Thyroid gland (tissue), 4 donors: ENCODE results near the gene ZNF786. TPM values are rescaled to one million over a fixed set of nuclear protein-coding genes. Genes with fewer than 3 reads are reported as not detected.

ENCODE experiments used
- DNase-seq, 2 donors: peaks; one replicate each; pipeline ENCODE4 v3.0.0-alpha.2; 2019
- H3K27ac ChIP-seq, 3 donors: fragments of 200-600 bp; sonication (generic); 1 replicate in 2 of 3; 2 replicates in 1 of 3; pipeline ENCODE4 v1.5.1; 2016 to 2019; ENCODE audit warnings: mild to moderate bottlenecking in 1 of 3, moderate library complexity in 1 of 3
- H3K27me3 ChIP-seq: fragments of 200-600 bp; sonication (generic); one replicate; pipeline ENCODE4 v1.5.1; 2019
- H3K36me3 ChIP-seq, 2 donors: fragments of 200-600 bp; sonication (generic); one replicate each; pipeline ENCODE4 v1.5.1; 2016 to 2019
- H3K4me1 ChIP-seq, 2 donors: fragments of 200-600 bp; sonication (generic); one replicate each; pipeline ENCODE4 v1.5.1; 2017 to 2019
- H3K4me3 ChIP-seq, 3 donors: fragments of 200-600 bp; sonication (generic); replicated peaks in 1 of 3; 1 replicate in 2 of 3; 2 replicates in 1 of 3; pipeline ENCODE4 v1.5.1; 2016; ENCODE audit warnings: mild to moderate bottlenecking in 1 of 3
- H3K9me3 ChIP-seq: fragments of 200-600 bp; sonication (generic); one replicate; pipeline ENCODE4 v1.5.1; 2017
- CTCF ChIP-seq, 6 experiments: fragments of 200-600 bp in 3 of 6; fragments of 450-650 bp in 3 of 6; sonication (generic) in 3 of 6; IDR thresholded peaks; one replicate each; pipeline ENCODE4 v1.5.1; 2016 to 2019; ENCODE audit warnings: antibody characterized with exemption in 6 of 6, mild to moderate bottlenecking in 2 of 6, inconsistent platforms in 1 of 6, moderate library complexity in 1 of 6
- POLR2A ChIP-seq, 2 donors: fragments of 450-650 bp; IDR thresholded peaks; one replicate each; pipeline ENCODE4 v1.6.1; 2017; ENCODE audit warnings: antibody characterized with exemption in 2 of 2, mild to moderate bottlenecking in 2 of 2, moderate library complexity in 1 of 2
- WGBS, 2 donors: methylation state at CpG; one replicate each; pipeline ENCODE4 v1.1.5; 2017; 5-methylcytosine and 5-hydroxymethylcytosine counted together
- intact Hi-C: fragments of 100-400 bp; cut with DNase I; formaldehyde crosslinking; loops from one replicate; pipeline ENCODE4 v1.15.1; 2023
- small RNA-seq: library from RNA; depleted of rRNA; stranded (forward); fragments of <200 nt; gene quantifications from one replicate; pipeline ENCODE3, GENCODE V24; 2016
- total RNA-seq, 4 donors: library from RNA; depleted of rRNA; stranded (reverse); fragments of >200 nt; gene quantifications; one replicate each; pipeline ENCODE4 v1.2.3, GENCODE V29; 2016

ZNF786 gene
- total RNA-seq, 4 donors from 2014 or later, result 6.6 to 12.1 (median 10.7) TPM

- Histone ChIP-seq H3K27me3 (no peaks in the 10 kb centered on the region), H3K4me3 (peak overlapping the region in 2 of 3 donors; percentile 89 to 94), H3K9me3 (no peaks in the 10 kb centered on the region), H3K4me1 (peaks cover 15 to 34% of the 10 kb centered on the region in 2 donors), H3K36me3 (no peaks in the 10 kb centered on the region), H3K27ac (peak overlapping the region in 2 of 3 donors; percentile 74 to 90)
- WGBS, 2 donors, result 14 to 18% methylated on average over 10 of the region's 10 CpGs
- TF ChIP-seq POLR2A (IDR thresholded peaks at IDR 0.05) (no peak), CTCF (IDR thresholded peaks at IDR 0.05) (no peak)
- intact Hi-C loops, result no loop called here
- DNase-seq, result no peak
Observed at GRCh38 chr7:149027055-149027454, 63.5 kb downstream of the ZNF786 start.

GRCh38 chr7:149023662-149024061 is 66.9 kb downstream of the ZNF786 start:
- H3K4me1 ChIP-seq, result peaks cover 12 to 34% of the 10 kb centered on the region in 2 donors
- no peaks in the 10 kb centered on the region for H3K9me3 ChIP-seq
- WGBS, 2 donors, result 37 to 60% methylated on average over 7 of the region's 7 CpGs
- TF ChIP-seq CTCF (IDR thresholded peaks at IDR 0.05), result no peak
- TF ChIP-seq POLR2A (IDR thresholded peaks at IDR 0.05), result no peak
- intact Hi-C loops, result no loop called here
- peak overlapping the region in 1 of 3 donors; percentile 10 for H3K27ac ChIP-seq
- H3K36me3 ChIP-seq, result peaks cover 4 to 22% of the 10 kb centered on the region in 2 donors
- H3K27me3 ChIP-seq, result no peaks in the 10 kb centered on the region
- peak; percentile 10 to 23 for DNase-seq
- H3K4me3 ChIP-seq, result no peak overlapping the region

GRCh38 chr7:149022756-149023360 is 67.7 kb downstream of the ZNF786 start:
- intact Hi-C loops, result no loop called here
- Histone ChIP-seq H3K4me1 (peaks cover 12 to 34% of the 10 kb centered on the region in 2 donors), H3K9me3 (no peaks in the 10 kb centered on the region), H3K36me3 (peaks cover 11 to 30% of the 10 kb centered on the region in 2 donors), H3K27ac (peak overlapping the region in 1 of 3 donors; percentile 10), H3K27me3 (no peaks in the 10 kb centered on the region), H3K4me3 (no peak overlapping the region)
- WGBS, 2 donors, result 78 to 84% methylated on average over 6 of the region's 6 CpGs
- TF ChIP-seq CTCF (IDR thresholded peaks at IDR 0.05) (no peak), POLR2A (IDR thresholded peaks at IDR 0.05) (no peak)
- no peak for DNase-seq

GRCh38 chr7:149021725-149022062 is 68.8 kb downstream of the ZNF786 start:
- Histone ChIP-seq H3K4me1 (peaks cover 12 to 31% of the 10 kb centered on the region in 2 donors), H3K9me3 (no peaks in the 10 kb centered on the region), H3K4me3 (no peak overlapping the region), H3K27ac (no peak overlapping the region), H3K27me3 (no peaks in the 10 kb centered on the region), H3K36me3 (peaks cover 20 to 42% of the 10 kb centered on the region in 2 donors)
- no peak for TF ChIP-seq CTCF (IDR thresholded peaks at IDR 0.05)
- WGBS, 2 donors, result 92 to 95% methylated on average over 12 of the region's 12 CpGs
- no peak for DNase-seq
- intact Hi-C loops, result no loop called here

GRCh38 chr7:149020483-149020882 is 70.0 kb downstream of the ZNF786 start:
- Histone ChIP-seq H3K27me3 (no peaks in the 10 kb centered on the region), H3K9me3 (no peaks in the 10 kb centered on the region), H3K27ac (no peak overlapping the region), H3K4me1 (peaks cover 5 to 19% of the 10 kb centered on the region in 2 donors), H3K4me3 (no peak overlapping the region), H3K36me3 (peaks cover 31 to 53% of the 10 kb centered on the region in 2 donors)
- DNase-seq, result no peak
- intact Hi-C loops, result no loop called here
- 79% methylated on average over 11 of the region's 11 CpGs for WGBS, 2 donors
- TF ChIP-seq POLR2A (IDR thresholded peaks at IDR 0.05) (no peak), CTCF (IDR thresholded peaks at IDR 0.05) (no peak)

Small RNAs within 50 kb of the gene (small RNA-seq; reads per million reads assigned to genes)
- gene COX6B1P1 (not detected), gene RN7SL521P (0.94 reads per million, percentile 8 among the genes with 10 or more reads in this experiment), gene RNU6-650P (not detected)

Other genes with a start within 250 kb of the ZNF786 start
- 1 to 10 TPM in 1 of 4 donors, under 1 TPM in 3; 0.75 to 1.1 (median 0.86) TPM for gene EZH2, start 206.4 kb downstream of the ZNF786 start, total RNA-seq
- gene PDIA4, start 62.2 kb downstream of the ZNF786 start, total RNA-seq, result 100 to 1,000 TPM; 172 to 749 (median 498) TPM
- gene ZNF425, start 35.6 kb upstream of the ZNF786 start, total RNA-seq, result 10 to 100 TPM in 1 of 4 donors, 1 to 10 TPM in 3; 3.3 to 12.8 (median 3.7) TPM
- gene ZNF398, start 56.7 kb upstream of the ZNF786 start, total RNA-seq, result 10 to 100 TPM; 19.6 to 29.9 (median 23.0) TPM
- 10 to 100 TPM; 13.8 to 28.5 (median 21.3) TPM for gene ZNF282, start 104.8 kb upstream of the ZNF786 start, total RNA-seq
- 10 to 100 TPM in 2 of 4 donors, 1 to 10 TPM in 2; 6.7 to 12.5 (median 9.7) TPM for gene ZNF212, start 148.9 kb upstream of the ZNF786 start, total RNA-seq
- 10 to 100 TPM; 11.3 to 18.0 (median 15.1) TPM for gene ZNF783, start 171.5 kb upstream of the ZNF786 start, total RNA-seq